Stimulated activated effector memory CD8-positive, alpha-beta T cell treated with anti-CD3 and anti-CD28 coated beads, Interleukin-12 subunit alpha, Interleukin-12 subunit beta, amount 100 ng/mL, for 72 hours (primary cell): ENCODE results near the gene TBC1D16.

Experiments
- ATAC-seq: fragments of 150-1000 bp; cut with Tn5 transposase; 2 replicates; pipeline ENCODE4 v1.10.0; 2021
- DNase-seq, 2 donors: peaks; one replicate each; pipeline ENCODE4 v3.0.0; 2021 to 2022; ENCODE audit warnings: low spot score in 2 of 2
- H3K27ac Mint-ChIP-seq: one replicate; pipeline ENCODE4 v1.8.0; 2022; ENCODE audit warnings: mild to moderate bottlenecking, mixed read lengths
- H3K36me3 Mint-ChIP-seq: one replicate; pipeline ENCODE4 v1.8.0; 2022; ENCODE audit warnings: mild to moderate bottlenecking, mixed read lengths
- H3K4me1 Mint-ChIP-seq: one replicate; pipeline ENCODE4 v1.8.0; 2022; ENCODE audit warnings: mixed read lengths
- H3K4me3 Mint-ChIP-seq: one replicate; pipeline ENCODE4 v1.8.0; 2022; ENCODE audit warnings: mild to moderate bottlenecking, mixed read lengths
- H3K9me3 Mint-ChIP-seq: one replicate; pipeline ENCODE4 v1.8.0; 2022; ENCODE audit warnings: mixed read lengths

TBC1D16 gene

GRCh38 chr17:79915850-79916430 lies 119.7 kb downstream of the TBC1D16 start:
- no peaks in the 10 kb centered on the region for H3K4me1 Mint-ChIP-seq
- H3K27ac Mint-ChIP-seq = no peak overlapping the region
- ATAC-seq = no peak
- no peak for DNase-seq
- H3K4me3 Mint-ChIP-seq = no peak overlapping the region
- no peaks in the 10 kb centered on the region for H3K9me3 Mint-ChIP-seq
- no peaks in the 10 kb centered on the region for H3K36me3 Mint-ChIP-seq

GRCh38 chr17:79914813-79915740 lies 120.6 kb downstream of the TBC1D16 start:
- no peak for ATAC-seq
- H3K4me1 Mint-ChIP-seq = no peaks in the 10 kb centered on the region
- no peak for DNase-seq
- H3K27ac Mint-ChIP-seq = no peak overlapping the region
- H3K9me3 Mint-ChIP-seq = no peaks in the 10 kb centered on the region
- no peaks in the 10 kb centered on the region for H3K36me3 Mint-ChIP-seq
- no peak overlapping the region for H3K4me3 Mint-ChIP-seq

- DNase-seq (no peak), ATAC-seq (no peak)
- Mint-ChIP-seq H3K27ac (no peak overlapping the region), H3K9me3 (no peaks in the 10 kb centered on the region), H3K4me1 (no peaks in the 10 kb centered on the region), H3K36me3 (no peaks in the 10 kb centered on the region), H3K4me3 (no peak overlapping the region)
Measured at GRCh38 chr17:79913896-79914812, 121.5 kb downstream of the TBC1D16 start.

- DNase-seq (no peak), ATAC-seq (no peak)
- H3K4me3 Mint-ChIP-seq = no peak overlapping the region
- H3K36me3 Mint-ChIP-seq = no peaks in the 10 kb centered on the region
- no peak overlapping the region for H3K27ac Mint-ChIP-seq
- no peaks in the 10 kb centered on the region for H3K4me1 Mint-ChIP-seq
- no peaks in the 10 kb centered on the region for H3K9me3 Mint-ChIP-seq
Measured at GRCh38 chr17:79913451-79913850, 122.2 kb downstream of the TBC1D16 start.

GRCh38 chr17:79912552-79913330 lies 122.9 kb downstream of the TBC1D16 start:
- Mint-ChIP-seq H3K4me1 (no peaks in the 10 kb centered on the region), H3K4me3 (no peak overlapping the region), H3K9me3 (no peaks in the 10 kb centered on the region), H3K36me3 (no peaks in the 10 kb centered on the region), H3K27ac (no peak overlapping the region)
- DNase-seq = no peak
- no peak for ATAC-seq

GRCh38 chr17:79911430-79912399 lies 124.0 kb downstream of the TBC1D16 start:
- H3K27ac Mint-ChIP-seq = no peak overlapping the region
- no peaks in the 10 kb centered on the region for H3K36me3 Mint-ChIP-seq
- ATAC-seq (no peak), DNase-seq (no peak)
- no peaks in the 10 kb centered on the region for H3K4me1 Mint-ChIP-seq
- no peak overlapping the region for H3K4me3 Mint-ChIP-seq
- no peaks in the 10 kb centered on the region for H3K9me3 Mint-ChIP-seq

- Mint-ChIP-seq H3K9me3 (no peaks in the 10 kb centered on the region), H3K4me1 (no peaks in the 10 kb centered on the region), H3K4me3 (no peak overlapping the region), H3K27ac (no peak overlapping the region), H3K36me3 (no peaks in the 10 kb centered on the region)
- DNase-seq (no peak), ATAC-seq (no peak)
Measured at GRCh38 chr17:79910985-79911361, 124.7 kb downstream of the TBC1D16 start.

GRCh38 chr17:79909121-79909520 lies 126.6 kb downstream of the TBC1D16 start:
- no peaks in the 10 kb centered on the region for H3K9me3 Mint-ChIP-seq
- H3K27ac Mint-ChIP-seq = no peak overlapping the region
- H3K4me1 Mint-ChIP-seq = no peaks in the 10 kb centered on the region
- no peak overlapping the region for H3K4me3 Mint-ChIP-seq
- no peaks in the 10 kb centered on the region for H3K36me3 Mint-ChIP-seq
- no peak for DNase-seq
- ATAC-seq = no peak

GRCh38 chr17:79907850-79908249 lies 127.8 kb downstream of the TBC1D16 start:
- Mint-ChIP-seq H3K36me3 (no peaks in the 10 kb centered on the region), H3K4me1 (no peaks in the 10 kb centered on the region), H3K4me3 (no peak overlapping the region), H3K9me3 (no peaks in the 10 kb centered on the region), H3K27ac (no peak overlapping the region)
- DNase-seq = no peak
- ATAC-seq = no peak

- Mint-ChIP-seq H3K27ac (no peak overlapping the region), H3K4me1 (no peaks in the 10 kb centered on the region), H3K36me3 (no peaks in the 10 kb centered on the region), H3K9me3 (no peaks in the 10 kb centered on the region), H3K4me3 (no peak overlapping the region)
- ATAC-seq (no peak), DNase-seq (no peak)
Measured at GRCh38 chr17:79907217-79907715, 128.4 kb downstream of the TBC1D16 start.

GRCh38 chr17:79905832-79906231 lies 129.8 kb downstream of the TBC1D16 start:
- no peaks in the 10 kb centered on the region for H3K4me1 Mint-ChIP-seq
- H3K9me3 Mint-ChIP-seq = no peaks in the 10 kb centered on the region
- DNase-seq (no peak), ATAC-seq (no peak)
- H3K4me3 Mint-ChIP-seq = no peak overlapping the region
- H3K36me3 Mint-ChIP-seq = no peaks in the 10 kb centered on the region
- no peak overlapping the region for H3K27ac Mint-ChIP-seq

GRCh38 chr17:79904865-79905264 lies 130.8 kb downstream of the TBC1D16 start:
- ATAC-seq (no peak), DNase-seq (no peak)
- no peak overlapping the region for H3K27ac Mint-ChIP-seq
- no peaks in the 10 kb centered on the region for H3K4me1 Mint-ChIP-seq
- H3K36me3 Mint-ChIP-seq = no peaks in the 10 kb centered on the region
- no peak overlapping the region for H3K4me3 Mint-ChIP-seq
- H3K9me3 Mint-ChIP-seq = no peaks in the 10 kb centered on the region

GRCh38 chr17:79902146-79902791 lies 133.4 kb downstream of the TBC1D16 start:
- DNase-seq (no peak), ATAC-seq (no peak)
- Mint-ChIP-seq H3K9me3 (no peaks in the 10 kb centered on the region), H3K36me3 (no peaks in the 10 kb centered on the region), H3K4me3 (no peak overlapping the region), H3K4me1 (no peaks in the 10 kb centered on the region), H3K27ac (no peak overlapping the region)
